Measurements from ENCODE around the gene IGLL5. TPM values are rescaled to one million over a fixed set of nuclear protein-coding genes. Genes with fewer than 3 reads are reported as not detected.
"Not testable (repeated sequence)": the region's sequence is repeated elsewhere in the genome, so short reads cannot be mapped to it uniquely, and the experiment has no call there.

Gene IGLL5
- total RNA-seq, 1 experiment from 2014 or later: not detected

DNA sequence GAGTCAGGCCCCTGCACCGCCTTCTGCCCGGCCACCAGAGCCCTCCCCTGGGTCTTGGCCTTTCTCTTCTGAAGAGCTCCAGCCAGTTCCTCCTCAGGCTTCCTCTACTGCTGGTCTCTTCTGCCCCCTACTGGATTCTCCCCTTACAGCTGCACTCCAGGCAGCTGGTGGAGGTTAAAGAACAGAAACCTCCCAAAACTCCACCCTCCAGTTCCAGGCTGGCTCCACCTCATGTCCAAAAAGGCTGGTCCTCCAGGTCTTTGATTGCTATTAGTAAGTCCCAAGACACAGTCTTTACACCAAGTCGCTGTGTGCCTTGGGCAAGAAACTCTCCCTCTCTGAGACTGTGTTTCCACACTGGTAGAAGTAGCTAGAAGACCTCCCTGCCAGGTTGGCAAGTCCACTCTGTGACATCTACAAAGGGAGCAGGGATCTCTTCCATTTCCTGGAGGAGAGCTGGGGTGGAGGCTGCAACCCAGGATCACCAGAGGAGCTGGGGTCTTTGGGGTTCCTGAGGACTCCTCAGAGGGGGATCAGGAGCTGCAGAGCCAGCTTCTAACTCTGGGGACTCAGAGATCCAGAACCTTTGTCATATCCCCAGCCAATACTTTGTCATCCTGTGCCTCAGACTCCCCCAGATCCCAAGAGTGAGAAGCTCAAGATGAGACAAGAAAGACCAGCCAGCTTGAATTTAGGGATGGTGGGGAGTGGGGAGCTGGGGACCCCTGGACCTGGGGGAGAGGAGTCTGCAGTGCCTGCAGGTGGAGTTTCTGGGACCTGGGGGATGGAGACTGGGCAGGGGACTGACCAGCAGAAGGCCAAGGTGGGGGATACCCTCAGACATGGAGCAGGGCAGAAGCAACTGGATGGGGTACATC, 3.4 kb upstream of the IGLL5 start:
- DNase-seq (ENCODE audit: low spot score): peak; percentile 28

DNA sequence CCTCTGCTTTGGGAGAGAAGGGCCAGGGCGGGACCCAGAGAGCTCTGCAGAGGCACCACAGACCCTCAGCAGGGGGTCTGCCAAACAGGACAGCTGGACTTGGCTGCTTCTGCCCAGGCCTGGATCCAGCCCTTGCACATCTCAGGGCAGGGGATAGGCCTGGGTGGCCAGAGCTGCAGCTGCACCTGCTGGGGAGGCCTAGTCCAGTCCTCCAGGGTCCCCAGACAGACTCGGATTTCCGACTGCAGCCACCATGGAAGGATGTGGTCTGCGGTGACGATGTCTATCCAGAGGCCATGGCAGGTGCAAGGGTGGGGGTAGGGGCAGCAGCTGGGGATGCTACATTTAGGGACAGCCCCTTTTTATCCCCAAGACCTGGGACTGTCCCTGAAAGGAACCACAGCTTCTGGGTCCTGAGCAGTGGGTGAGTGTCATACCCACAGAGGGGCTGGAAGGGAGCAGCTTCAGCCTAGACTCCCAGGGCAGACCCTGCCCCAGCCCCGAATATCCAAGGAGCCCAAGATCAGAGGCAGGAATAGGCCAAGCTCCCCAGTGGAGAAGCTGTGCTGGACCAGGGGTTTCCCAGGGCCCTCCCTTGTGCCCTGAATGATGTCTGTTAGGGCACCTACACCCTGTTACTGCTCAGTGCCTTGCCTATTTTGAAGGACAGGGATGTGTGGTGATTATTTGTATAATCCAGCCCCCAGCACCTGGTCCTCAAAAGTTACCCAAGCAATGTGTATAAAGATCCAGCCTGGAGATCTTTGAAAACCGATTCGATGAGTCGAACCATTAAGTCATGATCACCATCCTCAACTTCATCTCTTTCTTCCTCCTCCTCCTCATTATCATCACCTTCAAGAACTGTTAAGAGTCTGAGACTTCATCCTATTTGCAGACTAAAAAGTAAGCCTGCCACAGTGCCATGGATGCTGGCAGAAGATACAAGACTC, 2.5 kb upstream of the IGLL5 start:
- DNase-seq (ENCODE audit: low spot score): no peak

GRCh38 chr22:22886546-22886945, 1.1 kb upstream of the IGLL5 start:
- DNase-seq (ENCODE audit: low spot score): no peak

- no peak for DNase-seq (ENCODE audit: low spot score)
Observed at GRCh38 chr22:22888571-22889353, 1.1 kb downstream of the IGLL5 start.

GRCh38 chr22:22890085-22890484, 2.5 kb downstream of the IGLL5 start:
- no peak for DNase-seq (ENCODE audit: low spot score)

DNA sequence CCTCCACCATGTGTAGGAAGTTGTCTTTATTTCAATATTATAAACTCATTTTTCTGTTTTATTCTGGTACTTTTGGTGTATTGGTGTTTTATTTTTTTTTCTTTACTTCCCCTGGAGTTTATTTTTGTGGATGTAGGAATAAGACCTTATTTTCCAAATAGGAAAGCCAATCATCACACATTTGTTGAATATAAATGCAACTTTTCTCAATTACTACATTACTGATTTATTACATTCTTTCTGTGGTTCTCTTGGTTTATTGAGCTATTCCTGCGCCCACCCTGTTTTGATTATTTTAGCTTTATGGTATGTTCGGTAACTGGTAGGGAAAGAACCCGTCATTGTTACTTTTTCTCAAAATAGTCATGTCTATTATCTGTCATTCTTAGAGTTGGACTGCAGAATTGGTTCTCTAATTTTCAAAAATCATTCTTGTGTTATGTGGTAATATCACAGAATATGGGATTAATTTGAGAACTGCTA, 3.6 kb downstream of the IGLL5 start:
- no peak for DNase-seq (ENCODE audit: low spot score)

DNA sequence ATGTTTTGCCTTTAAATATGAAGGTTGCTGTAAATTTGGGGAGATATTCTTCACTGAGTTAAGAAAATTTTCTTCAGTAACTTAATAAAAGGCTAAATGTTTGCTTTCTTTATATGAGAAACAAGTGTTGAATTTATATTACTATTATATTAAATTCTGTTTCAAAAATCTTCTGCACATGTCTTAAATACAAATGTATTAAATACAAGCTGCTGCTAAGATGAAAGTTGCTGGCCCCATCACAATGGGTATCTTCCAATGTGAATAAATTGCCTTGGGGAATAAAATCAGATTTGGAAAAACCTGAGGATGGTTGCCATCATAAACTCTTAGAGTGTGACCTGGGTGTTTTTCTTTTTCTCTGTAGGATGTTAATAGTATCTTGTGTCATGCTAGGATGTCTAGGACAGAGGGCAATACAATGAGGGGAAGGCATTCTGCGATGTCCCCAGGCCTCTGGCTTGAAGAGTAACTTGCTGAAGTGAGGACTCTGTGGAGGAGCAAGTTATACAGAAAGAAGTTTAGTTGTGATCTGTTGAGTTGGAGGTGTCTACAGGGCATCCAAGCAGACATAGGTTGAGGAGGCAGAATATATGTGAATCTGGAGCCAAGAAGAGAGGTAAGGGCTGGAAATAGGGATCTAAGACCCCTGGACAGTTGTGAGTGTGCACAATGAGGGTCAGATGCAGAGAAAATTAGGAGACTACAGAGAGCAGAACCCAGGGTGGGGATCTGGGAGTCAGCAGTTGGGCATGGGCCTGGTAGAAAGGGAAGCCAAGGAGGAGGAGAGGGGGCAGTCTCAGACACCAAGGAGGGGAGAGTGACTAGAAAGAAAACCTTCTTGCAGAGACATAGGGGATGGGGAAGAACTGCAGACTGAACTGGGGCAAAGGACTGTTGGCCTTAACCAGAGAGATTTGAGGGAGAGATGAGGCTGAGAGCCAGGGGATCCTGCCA, 4.8 kb downstream of the IGLL5 start:
- DNase-seq (ENCODE audit: low spot score): no peak

DNA sequence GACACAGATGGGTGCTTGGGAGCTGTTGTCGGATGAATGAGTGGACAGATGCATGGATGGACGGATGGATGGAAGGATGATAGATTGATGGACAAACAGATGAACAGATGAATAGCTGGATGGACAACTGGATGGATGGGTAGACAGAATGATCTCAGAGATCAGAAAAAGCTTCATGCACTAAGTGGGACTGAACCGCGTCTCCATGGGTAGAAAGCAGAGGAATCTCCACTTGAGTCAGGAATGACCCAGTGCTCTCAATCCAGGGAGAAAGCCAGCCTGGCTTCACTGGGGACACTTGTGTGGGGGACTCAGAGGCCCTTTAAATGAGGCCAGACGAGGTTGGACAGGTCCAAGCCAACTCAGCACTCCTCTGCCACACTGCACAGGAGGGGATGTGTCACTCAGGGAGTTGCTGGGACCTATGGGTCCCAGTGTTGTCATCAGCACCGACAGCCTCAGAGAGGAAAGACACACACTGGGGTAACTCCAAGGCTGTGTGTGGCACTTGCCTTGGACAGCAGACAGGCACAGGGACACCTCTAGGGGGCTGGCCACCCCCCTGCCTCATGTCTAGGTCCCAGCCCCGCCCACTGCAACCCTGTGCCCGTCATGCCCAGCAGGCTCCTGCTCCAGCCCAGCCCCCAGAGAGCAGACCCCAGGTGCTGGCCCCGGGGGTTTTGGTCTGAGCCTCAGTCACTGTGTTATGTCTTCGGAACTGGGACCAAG, 5.6 kb downstream of the IGLL5 start:
- no peak for DNase-seq (ENCODE audit: low spot score)

DNA sequence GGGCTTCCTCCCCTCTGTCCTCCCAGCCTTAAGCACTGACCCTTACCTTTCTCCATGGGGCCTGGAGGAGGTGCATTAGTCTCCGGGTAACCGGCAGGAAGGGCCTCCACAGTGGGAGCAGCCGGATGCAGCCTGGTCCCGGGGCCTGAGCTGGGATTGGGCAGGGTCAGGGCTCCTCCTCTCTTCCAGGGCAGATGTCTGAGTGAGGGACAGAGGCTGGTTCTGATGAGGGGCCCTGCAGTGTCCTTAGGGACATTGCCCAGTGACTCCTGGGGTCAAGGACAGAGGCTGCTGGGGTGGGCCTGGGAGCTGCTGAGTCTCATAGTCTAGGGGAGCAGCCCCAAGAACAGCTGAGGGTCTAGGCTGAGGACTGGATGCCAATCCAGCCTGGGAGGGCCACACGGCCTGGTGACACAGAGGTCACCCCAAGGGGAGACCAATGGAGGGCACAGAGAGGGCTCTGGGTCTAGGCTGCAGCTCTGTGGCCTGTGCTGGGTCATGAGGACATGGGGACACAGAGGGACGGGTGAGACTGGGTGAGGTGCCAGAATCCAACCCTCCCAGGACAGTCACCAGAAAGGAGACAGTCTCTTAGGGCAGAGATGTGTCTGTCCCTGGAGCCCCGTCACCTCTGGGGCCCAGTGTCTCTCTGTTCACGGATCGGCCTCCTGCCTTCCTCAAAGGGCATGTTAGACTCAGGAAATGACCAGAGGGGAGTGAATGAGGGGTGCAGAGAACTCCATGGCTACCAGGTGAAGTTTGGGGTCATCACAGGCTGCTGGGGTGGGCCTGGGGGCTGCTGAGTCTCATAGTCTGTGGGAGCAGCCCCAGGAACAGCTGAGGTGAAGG, 6.5 kb downstream of the IGLL5 start:
- no peak for DNase-seq (ENCODE audit: low spot score)

- DNase-seq (ENCODE audit: low spot score): no peak
Observed at GRCh38 chr22:22894740-22895731, 7.4 kb downstream of the IGLL5 start.

- DNase-seq (ENCODE audit: low spot score): no peak
Observed at GRCh38 chr22:22895776-22896445, 8.3 kb downstream of the IGLL5 start.

DNA sequence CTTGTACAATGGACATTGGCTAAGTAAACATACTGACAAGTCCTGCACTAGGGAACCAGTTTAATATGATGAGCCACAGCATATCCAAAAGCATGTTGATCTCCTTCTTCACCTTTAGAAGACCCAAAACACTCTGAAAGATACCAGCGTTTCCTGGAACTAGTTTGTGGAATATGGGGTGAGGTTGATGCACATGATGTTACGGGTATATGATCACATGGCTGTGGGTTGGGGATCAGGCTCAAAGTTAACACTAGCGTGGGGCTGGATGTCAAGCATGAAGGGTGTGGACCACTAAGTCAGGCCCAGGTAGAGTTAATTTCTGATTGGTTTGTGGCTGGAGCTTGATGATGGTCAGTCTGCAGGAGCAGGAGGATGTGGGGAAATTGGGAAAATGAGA, 9.0 kb downstream of the IGLL5 start:
- no peak for DNase-seq (ENCODE audit: low spot score)

- no peak for DNase-seq (ENCODE audit: low spot score)
Observed at GRCh38 chr22:22897091-22897490, 9.5 kb downstream of the IGLL5 start.

GRCh38 chr22:22897947-22898346, 10.3 kb downstream of the IGLL5 start:
- DNase-seq (ENCODE audit: low spot score): no peak

GRCh38 chr22:22898411-22898950, 10.9 kb downstream of the IGLL5 start:
- not testable (repeated sequence) for DNase-seq (ENCODE audit: low spot score)

- DNase-seq (ENCODE audit: low spot score): not testable (repeated sequence)
Observed at GRCh38 chr22:22899342-22900080, 11.9 kb downstream of the IGLL5 start.
